Esophagus muscularis mucosa (tissue), 3 donors: ENCODE data around the gene CPEB3.

Experiments used
- CTCF ChIP-seq, 3 experiments: fragments of 200-600 bp in 2 of 3; fragments of 450-650 bp in 1 of 3; sonication (generic) in 2 of 3; IDR thresholded peaks; one replicate each; pipeline ENCODE4 v1.5.1; 2017 to 2019; ENCODE audit warnings: antibody characterized with exemption in 3 of 3, mild to moderate bottlenecking in 2 of 3, moderate library complexity in 1 of 3
- POLR2AphosphoS5 ChIP-seq, 2 donors: sonication (generic); formaldehyde crosslinking; IDR thresholded peaks; one replicate each; pipeline ENCODE4 v1.6.1; 2017; ENCODE audit warnings: antibody characterized with exemption in 2 of 2

GRCh38 chr10:92125144-92125543 is 165.7 kb downstream of the CPEB3 start:
- no peak for TF ChIP-seq CTCF (IDR thresholded peaks at IDR 0.05)
- no peak for TF ChIP-seq POLR2AphosphoS5 (IDR thresholded peaks at IDR 0.05)
